ENCODE measurements around the gene DEK.
"Not testable (repeated sequence)": the region's sequence is repeated elsewhere in the genome, so short reads cannot be mapped to it uniquely, and the experiment has no call there.

DEK gene

GRCh38 chr6:18187701-18188100 lies 76.6 kb downstream of the DEK start:
- DNase-seq: no peak

- no peak for DNase-seq
These were observed 77.6 kb downstream of the DEK start for GRCh38 chr6:18186540-18187250.

- DNase-seq: no peak
These were observed 78.3 kb downstream of the DEK start for GRCh38 chr6:18186033-18186432.

- no peak for DNase-seq
These were observed 78.7 kb downstream of the DEK start for GRCh38 chr6:18185624-18186023.

DNA sequence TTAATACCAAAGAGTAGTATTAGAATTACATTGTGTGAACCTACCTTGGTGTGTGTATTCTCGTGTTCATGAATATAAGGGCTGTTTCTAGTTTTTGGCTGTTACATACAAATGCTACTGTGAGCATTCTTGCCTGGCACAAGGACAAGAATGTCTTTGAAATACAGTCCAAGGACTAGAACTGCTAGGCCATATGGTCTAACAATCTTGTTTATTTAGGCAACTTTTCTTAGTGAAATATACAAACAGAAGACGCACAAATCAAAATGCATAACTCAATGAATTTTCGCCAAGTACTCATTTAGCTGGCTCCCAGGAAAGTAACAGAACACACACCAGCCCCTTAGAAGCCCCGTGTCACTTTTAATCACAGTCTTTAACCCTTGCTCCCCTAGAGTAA lies 80.6 kb downstream of the DEK start:
- no peak for DNase-seq

DNA sequence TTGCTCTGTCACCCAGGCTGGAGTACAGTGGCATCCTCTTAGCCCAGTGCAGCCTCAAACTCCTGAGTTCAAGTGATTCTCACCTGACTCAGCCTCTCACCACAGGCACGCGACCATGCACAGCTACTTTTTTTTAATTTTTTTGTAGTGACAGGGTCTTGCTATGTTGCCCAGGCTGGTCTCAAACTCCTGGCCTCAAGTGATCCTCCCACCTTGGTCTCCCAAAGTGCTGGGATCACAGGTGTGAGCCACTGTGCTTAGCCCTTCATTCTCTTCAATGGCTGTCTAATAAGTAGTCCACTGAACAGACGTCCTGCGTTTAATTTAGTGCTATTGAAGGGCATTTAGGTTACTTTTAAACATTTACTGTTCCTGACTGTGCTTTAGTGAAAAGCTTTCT lies 81.8 kb downstream of the DEK start:
- no peak for DNase-seq

DNA sequence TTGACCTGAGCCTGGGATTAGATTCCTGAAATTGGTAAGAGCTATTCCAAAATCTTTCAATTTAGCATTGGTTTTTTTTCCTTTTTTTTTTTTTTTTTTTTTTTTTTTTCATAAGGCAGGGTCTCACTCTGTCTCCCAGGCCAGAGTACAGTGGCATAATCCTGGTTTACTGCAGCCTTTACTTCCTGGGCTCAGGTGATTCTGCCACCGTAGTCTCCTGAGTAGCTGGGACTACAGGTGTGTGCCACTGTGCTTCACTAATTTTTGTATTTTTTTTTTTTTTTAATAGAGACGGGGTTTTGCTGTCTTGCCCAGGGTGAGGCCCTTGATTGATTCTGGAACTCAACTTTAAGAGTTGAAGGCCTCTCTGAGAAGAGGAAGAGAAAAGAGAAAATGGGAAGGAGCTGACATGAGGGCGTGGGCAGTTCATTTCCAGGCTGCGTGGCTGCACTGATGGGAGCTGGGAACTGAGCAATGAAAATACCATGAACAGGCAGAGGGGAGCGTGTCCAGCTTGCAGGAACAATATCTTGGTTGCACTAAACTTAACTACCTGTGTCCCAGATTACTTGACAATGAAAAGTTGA lies 84.5 kb downstream of the DEK start:
- DNase-seq: no peak

GRCh38 chr6:18178960-18179615 lies 85.2 kb downstream of the DEK start:
- DNase-seq: no peak

GRCh38 chr6:18177286-18177965 lies 86.9 kb downstream of the DEK start:
- DNase-seq: no peak

- not testable (repeated sequence) for DNase-seq
These were observed 88.1 kb downstream of the DEK start for GRCh38 chr6:18176198-18176597.

All from stimulated activated naive CD4-positive, alpha-beta T cell (primary cell).